ENCODE data around the gene PIGBOS1.
"Not testable (repeated sequence)": the region's sequence is repeated elsewhere in the genome, so short reads cannot be mapped to it uniquely, and the experiment has no call there.

Gene PIGBOS1, protein sequence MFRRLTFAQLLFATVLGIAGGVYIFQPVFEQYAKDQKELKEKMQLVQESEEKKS

DNA sequence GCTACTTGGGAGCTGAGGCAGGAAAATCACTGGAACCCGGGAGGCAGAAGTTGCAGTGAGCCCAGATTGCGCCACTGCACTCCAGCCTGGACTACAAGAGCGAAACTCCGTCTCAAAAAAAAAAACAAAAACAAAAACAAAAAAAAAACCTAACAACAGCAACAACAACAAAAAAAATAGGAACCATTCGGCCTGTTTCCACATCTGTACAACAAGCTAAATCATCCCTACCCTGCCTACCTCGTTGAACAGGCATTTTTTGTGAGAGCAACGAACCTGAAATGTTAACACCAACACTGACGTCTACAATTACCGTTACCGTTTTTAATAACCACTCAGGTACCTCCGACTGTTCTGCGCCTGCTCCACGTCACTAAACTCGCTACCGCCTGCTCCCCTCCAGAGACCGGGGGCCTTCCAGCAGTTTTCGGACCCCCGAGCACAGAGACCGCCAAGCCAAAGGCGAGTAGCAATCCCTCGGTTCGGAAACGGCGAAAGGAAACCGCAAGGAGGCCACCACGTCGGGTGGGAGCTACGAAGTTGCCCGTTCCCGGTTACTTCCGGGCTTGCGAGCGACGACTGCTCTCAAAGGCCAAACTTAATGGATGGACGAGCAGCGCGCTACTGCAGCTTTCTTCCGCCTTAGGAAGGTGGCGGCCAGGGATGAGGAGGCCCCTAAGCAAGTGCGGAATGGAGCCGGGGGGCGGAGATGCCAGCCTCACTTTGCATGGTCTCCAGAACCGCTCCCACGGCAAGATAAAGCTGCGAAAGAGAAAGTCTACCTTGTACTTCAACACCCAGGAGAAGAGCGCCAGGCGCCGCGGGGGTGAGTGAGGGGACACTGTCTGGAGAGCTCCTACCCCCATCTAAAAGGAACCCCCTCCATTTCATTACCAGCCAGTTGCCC lies at the start of gene PIGBOS1, which contains the start of gene PIGB:
PIGBOS1 (minus strand) TSS at position 536 of the 907 bp plus-strand sequence. CDS start 1,331 bp downstream, outside the sequence.
PIGB (plus strand) TSS at position 635 of the 907 bp plus-strand sequence; CDS start at position 664, 29 bp downstream.
- DNase-seq = peak; percentile 85

DNA sequence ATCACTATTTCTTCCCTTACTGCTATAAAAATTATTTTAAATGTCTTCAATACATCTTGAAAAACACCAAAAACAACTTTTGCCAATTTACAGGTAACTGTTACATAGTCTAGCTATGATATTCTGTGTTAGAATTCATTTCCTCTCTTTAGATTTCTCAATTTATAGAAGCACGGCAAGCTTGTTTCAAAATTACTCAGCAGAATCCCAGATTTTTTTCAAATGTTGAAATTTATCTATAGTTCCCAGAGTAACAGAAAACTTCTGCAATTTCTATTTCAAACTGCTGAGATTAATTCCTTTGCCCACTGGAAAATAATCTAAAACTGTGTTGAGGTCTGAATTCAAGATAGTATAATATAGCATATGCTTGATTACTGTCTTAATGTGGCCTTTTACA lies 48.1 kb upstream of the PIGBOS1 start:
- DNase-seq = no peak

DNA sequence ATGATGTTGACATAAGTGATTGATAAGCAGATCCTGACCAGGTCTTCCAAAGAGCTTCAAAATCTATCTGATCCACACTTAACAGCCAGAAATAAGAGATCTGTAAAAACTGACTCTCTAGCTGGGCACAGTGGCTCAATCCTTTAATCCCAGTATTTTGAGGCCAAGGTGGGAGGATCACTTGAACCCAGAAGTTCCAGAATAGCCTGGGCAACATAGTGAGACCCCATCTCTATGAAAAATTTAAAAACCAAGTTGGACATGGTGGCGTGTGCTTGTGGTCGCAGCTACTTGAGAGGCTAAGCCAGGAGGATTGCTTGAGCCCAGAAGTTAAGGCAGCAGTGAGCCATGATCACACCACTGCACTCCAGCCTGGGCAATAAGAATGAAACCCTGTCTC lies 43.7 kb upstream of the PIGBOS1 start:
- DNase-seq = no peak

DNA sequence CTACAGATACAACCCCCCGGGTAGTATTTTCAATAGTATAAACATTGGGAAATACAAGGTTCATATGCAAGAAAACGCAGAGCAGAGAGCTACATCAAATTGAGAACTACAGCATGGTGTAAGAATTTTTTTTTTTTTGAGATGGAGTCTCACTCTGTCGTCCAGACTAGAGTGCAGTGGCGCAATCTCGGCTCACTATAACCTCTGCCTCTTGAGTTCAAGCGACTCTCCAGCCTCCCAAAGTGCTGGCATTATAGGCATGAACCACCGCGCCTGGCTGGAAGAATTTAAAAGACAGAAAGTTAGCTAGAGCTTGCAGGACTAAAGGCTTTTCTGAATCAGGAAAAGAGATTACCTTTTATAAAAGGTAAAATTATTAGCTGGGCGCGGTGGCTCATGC lies 42.1 kb upstream of the PIGBOS1 start:
- DNase-seq = no peak

DNA sequence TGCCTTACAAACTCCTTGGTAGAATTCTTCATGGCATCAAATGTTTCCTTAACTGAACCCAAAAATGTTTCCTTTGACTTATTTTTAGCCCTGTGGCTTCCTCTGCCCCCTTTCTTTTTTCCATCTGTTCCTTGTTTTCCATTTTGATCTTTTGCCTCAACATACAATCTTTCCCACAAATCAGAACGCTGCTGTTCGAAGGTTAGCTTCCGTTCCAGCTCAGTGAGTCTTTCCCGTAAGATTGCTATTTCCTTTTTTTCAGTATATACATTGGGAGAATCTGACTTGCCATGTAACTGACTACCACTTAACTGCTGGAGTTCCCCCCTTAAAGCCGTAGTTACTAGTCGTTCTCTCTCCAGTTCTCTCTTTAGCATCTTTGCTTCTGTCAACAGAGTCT lies 41.3 kb upstream of the PIGBOS1 start:
- DNase-seq = no peak

DNA sequence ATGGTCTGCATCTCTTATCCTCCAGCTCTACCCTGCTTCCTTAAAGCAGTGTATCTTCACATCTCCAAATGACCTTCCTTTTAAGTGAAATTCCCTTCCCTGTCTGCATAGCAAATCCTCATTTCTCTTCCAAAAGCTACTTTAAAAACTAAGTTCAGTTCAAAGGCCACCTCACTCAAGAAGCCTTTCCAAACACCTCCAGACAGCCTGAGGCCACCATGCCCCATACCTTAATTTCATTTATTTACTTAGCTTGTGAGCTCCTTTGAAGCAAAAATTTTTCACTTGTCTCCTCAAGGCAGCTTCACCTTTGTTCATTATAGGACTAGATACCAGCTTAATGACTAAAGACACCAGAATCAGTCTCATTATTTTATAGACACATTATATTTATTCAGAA lies 39.5 kb upstream of the PIGBOS1 start:
- no peak for DNase-seq

DNA sequence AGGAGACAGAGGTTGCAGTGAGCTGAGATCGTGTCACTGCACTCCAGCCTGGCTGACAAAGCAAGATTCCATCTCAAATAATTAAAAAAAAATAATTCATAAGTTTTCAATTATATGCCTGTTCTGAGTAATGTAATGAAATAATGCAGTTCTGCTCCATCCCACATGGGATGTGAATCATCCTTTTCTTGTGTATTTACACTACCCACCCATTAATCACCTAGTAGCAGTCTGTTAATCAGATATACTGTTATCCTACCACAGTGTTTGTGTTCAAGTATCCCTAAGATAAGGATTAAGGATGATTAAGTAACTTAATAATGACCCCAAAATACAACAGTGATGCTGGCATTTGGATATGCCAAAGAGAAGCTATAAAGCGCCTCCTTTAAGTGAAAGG lies 38.9 kb upstream of the PIGBOS1 start:
- DNase-seq = no peak

DNA sequence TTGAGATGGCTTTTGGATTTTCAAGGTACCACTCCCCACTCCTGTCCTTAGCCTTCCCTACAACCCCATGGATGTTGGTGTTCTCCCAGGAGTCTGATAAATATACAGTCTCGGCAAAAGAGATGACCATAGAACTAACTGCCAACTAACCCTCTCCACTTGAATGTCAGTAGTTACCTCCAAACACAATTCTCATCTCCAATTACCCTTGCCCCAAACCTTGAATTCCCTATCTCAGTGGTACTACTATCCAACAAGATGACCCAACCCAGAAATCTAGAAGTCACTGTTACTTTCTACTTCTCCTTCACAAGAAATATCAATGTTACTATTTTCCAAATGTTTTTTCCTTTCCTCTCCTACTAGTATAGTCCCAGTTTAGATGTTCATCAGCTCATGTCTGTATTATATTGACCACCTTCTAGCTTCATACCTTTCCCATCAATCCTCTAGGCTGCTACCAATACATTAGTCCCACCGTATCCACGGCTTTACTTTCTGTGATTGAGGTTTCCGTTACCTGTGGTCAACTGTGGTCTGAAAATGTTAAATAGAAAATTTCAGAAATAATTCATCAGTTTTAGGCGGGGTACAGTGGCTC lies 38.2 kb upstream of the PIGBOS1 start:
- no peak for DNase-seq

DNA sequence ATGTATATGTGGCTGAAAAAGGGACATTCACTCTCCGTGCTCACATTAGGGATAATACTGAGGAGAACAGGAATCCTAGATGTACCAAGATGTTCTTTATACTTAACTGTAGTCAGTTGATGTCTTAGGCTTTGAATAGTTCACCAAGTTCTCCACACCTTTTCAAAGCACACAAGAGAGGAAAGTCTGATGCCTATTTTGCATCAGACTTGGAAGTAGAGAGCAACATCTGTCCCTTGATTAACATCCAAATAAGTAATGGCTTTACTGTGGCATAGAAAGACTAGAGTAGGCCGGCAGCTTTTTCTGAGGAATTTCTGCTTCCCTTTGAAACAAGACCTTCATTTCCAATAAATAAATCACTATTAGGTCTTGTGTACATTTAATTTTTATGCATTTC lies 34.1 kb upstream of the PIGBOS1 start:
- no peak for DNase-seq

DNA sequence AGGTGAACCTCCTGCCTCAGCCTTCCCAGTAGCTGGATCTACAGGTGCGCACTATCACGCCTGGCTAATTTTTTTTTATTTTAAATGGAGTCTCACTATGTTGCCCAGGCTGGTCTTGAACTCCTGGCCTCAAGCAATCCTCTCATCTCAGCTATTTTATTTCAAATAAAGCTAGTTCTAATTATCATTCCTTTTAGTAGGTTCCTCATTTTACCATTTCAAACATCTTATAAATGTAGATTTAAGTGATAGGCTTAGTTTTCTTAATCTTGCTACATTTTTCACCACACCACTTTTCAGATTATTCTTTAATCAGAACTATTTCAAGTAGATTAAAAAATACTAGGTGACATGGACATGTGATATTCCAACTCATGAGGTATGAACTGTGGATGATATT lies 30.4 kb upstream of the PIGBOS1 start:
- DNase-seq = no peak

DNA sequence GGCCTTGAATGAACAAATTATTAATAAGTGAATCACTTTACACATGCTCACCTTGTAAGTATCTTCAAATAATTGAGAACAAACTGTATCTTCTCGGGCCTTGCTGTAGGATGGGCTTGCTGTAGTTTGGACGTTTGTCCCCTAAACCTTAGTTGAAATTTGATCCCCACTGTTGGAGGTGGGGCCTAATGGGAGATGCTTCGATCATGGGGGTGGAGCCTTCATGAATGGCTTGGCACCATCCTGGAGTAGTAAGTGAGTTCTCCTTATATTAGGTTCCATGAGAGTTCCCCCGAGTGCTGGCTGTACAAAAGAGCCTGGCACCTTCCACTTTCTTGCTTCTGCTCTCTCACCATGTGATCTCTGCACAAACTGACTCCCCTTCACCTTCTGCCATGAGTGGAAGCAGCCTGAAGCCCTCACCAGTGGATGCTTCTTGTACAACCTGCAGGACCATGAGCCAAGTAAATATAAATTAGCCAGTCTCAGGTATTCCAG lies 29.4 kb upstream of the PIGBOS1 start:
- no peak for DNase-seq

DNA sequence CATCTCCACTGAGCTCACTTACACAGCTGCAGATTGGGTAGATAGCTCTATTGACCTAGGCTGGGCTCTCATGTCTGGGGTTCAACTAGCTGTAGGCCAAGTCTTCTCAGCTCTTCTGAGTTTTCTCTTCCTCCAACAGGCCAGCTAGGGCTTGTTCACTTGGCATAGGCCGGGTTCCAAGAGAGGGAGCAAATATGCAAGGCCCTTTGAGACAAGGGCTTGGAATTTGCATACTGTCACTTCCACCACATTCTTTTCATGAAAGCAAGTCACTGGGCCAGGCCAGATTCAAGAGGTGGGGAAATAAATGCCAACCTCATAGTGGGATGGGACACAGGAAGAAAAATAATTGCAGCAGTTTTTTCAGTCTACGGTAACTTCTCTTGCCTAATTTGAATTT lies 25.3 kb upstream of the PIGBOS1 start:
- no peak for DNase-seq

DNA sequence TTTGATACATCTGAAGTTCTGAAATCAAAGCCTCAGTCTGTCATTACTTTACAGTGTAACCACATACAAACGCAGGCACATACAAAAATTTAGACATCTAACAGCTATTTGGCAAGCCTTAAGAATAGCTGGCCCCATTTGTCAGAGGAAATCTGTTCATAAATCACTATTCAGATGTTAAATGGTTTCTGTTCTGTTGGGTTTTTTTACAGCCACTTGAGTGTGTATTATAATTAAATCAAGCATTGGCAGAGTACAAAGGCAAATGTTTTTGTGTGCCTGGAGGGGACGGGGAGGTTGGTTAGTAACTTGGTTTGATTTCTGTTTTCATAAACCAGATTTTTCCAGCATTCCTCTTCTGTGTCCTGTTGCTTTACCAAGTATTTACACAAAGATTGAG lies 24.2 kb upstream of the PIGBOS1 start:
- DNase-seq = no peak

DNA sequence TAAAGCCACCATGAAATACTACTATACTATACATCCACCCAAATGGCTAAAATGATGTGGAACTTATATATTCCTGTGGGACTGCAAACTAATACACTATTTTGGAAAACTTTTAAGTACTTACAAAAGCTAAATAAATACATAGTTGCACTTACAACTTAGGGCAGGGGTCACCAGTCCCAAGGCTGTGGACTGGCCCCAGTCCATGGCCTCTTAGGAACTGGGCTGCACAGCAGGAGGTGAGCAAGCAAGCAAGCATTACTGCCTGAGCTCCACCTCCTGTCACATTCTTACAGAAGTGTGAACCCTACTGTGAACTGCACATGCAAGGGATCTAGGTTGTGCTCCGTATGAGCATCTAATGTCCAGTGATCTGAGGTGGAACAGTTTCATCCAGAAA lies 18.2 kb upstream of the PIGBOS1 start:
- no peak for DNase-seq

DNA sequence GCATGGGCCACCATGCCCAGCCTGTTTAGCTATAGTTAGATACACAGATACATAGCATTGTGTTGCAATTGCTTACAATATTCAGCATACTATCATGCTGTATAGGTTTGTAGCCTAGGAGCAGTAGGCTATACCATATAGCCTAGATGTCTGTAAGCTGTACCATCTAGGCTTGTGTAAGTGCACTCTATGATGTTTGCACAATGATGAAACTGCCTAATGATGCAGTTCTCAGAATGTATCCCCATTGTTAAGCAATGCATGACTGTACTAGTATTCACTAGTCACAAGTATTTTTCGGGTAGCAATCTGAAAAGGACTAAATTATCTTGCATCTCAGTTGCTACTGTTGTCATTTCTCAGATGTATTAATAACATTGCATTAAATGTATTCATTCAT lies 16.1 kb upstream of the PIGBOS1 start:
- no peak for DNase-seq

DNA sequence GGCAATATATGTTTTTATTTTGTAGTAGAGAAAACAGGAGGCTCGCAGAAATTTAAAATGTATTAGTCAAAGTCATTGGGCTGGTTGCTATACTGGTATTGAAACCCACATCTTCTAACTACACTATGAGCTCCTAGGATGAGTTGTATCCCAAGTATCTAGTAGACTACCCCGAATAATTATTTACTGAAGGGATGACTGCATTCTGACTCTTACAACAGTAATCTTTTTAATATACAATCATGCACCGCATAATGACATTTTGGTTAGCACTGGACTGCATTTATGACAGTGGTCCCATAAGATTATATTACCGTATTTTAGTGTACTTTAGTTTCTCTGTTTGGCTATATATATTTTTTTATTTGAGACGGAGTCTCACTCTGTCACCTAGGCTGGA lies 15.4 kb upstream of the PIGBOS1 start:
- no peak for DNase-seq

DNA sequence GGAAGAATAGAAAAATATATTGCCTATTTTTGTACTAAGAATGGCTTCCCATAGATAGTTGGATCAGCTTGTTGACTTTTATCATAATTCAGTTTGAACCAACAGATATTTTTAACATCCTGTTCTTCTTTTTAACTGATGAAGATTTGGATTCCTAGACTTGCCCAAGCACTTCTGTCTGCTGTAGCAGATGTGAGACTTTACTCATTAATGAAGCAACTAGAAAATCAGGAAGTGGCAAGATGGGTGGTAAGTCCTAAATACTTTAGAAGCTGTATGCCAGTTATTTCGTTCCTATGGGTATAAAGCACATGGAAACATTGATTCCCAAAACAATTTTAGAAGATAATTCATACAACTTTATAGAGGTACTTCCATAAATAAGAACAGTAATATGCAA lies 8.5 kb upstream of the PIGBOS1 start:
- no peak for DNase-seq

DNA sequence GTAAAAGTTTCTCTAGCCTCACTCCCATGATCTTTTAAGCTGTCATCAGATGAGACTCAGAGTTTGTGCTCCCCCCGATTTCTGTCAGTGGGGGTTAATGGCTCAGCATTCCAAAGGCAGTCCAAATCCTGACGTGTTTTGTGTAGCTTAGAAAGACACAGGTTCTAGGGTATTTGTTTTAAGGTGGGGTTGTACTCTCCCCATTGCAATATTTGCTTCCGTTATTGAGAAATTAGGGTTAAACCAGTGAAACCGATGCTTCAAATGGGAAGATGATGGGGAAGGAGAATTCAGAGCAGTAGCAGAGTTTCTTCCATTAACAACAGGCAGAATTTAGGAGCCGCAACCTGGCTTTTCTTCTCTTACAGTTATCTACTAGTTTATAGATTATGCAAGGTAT lies 3.5 kb upstream of the PIGBOS1 start:
- DNase-seq = no peak

DNA sequence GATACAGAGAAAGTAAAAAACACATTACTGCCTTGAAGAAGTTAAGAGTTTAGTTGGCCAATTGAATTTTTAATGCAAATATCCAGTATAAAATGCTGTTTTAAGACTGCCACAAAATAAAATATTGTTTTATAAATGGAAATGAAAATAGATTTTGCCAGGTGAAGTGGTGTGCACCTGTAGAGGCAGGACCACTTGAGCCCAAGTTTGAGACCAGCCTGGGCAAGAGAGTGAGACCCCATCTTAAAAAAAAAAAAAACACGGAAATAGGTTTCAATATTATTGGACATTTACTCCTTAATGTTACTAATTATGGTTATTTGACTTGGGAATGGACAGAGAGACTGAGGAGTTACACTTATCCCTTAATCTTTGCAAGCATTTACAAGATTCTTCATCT lies 2.0 kb upstream of the PIGBOS1 start:
- no peak for DNase-seq

DNA sequence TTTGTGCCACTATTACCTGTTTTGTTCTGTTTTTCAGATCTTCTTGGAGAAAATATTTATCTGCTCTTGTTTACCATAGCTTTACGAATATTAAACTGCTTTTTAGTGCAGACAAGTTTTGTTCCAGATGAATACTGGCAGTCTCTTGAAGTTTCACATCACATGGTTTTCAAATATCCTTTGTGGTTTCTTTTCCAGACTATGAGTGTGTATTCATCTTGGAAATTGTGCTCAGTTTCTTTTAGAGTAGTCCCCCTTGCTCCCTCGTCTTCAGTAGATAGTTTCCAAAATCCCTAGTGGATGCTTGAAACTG lies 1.3 kb upstream of the PIGBOS1 start:
- DNase-seq = no peak

DNA sequence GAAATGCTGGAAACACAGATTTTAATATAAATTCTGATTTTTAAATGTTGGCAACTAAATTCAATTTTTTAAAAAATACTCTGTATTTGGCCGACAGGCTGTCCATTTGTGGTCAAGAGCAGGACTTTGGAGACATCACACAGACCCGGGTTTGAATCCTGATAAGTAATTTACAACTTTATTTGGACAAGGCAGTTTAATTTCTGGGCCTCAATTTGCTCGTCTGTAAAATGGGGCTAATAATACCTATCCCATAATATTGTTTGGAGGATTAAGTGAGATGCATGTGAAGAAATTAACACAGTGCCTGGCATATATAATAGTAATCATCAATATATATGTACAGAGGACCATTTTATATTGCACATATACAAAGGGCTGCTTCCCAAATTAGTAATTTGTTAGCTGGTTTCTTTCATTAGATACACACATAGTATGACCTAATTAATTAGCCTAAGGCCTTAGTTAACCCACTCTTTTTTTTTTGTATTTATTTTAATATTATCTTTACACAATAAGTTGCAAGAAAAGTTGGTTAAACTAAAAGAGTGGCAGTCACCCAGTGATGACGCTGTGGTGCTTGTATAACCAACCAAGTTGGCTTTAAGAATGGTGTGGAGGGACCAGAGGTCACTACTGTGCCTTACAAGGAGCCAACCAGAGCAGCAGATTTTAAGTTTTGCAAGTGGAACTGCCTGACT lies 764 bp upstream of the PIGBOS1 start:
- peak; percentile 12 for DNase-seq

DNA sequence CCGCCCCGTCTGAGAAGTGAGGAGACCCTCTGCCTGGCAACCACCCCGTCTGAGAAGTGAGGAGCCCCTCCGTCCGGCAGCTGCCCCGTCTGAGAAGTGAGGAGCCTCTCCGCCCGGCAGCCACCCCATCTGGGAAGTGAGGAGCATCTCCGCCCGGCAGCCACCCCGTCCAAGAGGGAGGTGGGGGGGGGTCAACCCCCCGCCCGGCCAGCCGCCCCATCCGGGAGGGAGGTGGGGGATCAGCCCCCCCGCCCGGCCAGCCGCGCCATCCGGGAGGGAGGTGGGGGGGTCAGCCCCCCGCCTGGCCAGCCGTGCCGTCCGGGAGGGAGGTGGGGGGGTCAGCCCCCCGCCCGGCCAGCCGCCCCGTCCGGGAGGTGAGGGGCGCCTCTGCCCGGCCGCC lies 16.1 kb downstream of the PIGBOS1 start:
- DNase-seq = not testable (repeated sequence)

DNA sequence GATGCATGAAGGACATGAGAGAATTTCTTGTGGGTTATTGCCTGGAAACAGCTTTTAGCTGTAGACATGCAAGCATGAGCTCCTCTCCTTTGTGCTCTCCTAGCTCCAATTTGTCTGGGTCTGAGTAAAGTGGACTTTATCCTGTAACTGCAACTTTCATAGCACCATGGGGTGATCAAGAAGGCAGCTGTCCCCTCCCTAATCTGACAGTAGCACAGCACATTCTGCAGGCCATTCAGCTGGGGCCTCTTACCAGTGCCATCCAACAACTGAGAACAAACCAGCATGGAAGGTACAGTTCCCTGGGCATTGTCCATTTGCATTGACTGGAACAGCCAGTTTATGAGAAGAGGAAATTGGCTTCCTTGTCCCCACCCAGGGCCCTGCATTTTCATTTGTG lies 21.6 kb downstream of the PIGBOS1 start:
- no peak for DNase-seq
